Endothelial cell of umbilical vein (primary cell): Measurements from ENCODE around the gene DEUP1. TPM values are rescaled to one million over a fixed set of nuclear protein-coding genes. Genes with fewer than 3 reads are reported as not detected.

Experiments
- BruUV-seq: library from RNA; stranded (reverse); fragments of 400-500 nt; replicated peaks from 2 replicates; lab custom pipeline; 2021; lab: Mats Ljungman, UMichigan
- CTCF ChIA-PET: fragments of 300-600, 350-600 bp; sonication (Branson Sonifier 250); formaldehyde crosslinking; loops from one replicate; lab custom pipeline; 2021; ENCODE audit warnings: antibody characterized with exemption, inconsistent platforms; lab: Charles Lee
- POLR2A ChIA-PET: fragments of 300-600, 350-600 bp; sonication (Branson Sonifier 250); formaldehyde crosslinking; loops from one replicate; lab custom pipeline; 2021; ENCODE audit warnings: antibody characterized with exemption, inconsistent platforms; lab: Charles Lee
- DNase-seq: peaks from one replicate; pipeline ENCODE4 v3.0.0-alpha.2; 2011; ENCODE audit warnings: low read depth, low spot score
- FAIRE-seq: peaks from 2 replicates; lab custom pipeline; 2011; peaks lifted over from hg19 to GRCh38; lab: Jason Lieb, UNC
- H2AFZ ChIP-seq: 2 replicates; pipeline ENCODE4 v1.6.0; 2012; ENCODE audit warnings: low read depth, low read length, control low read depth, inconsistent platforms
- H3K27ac ChIP-seq: 2 replicates; pipeline ENCODE4 v1.5.1; 2011; ENCODE audit warnings: low read depth, mild to moderate bottlenecking, control low read depth, low read length, moderate library complexity; ENCODE audit not compliant: insufficient read depth
- H3K27me3 ChIP-seq, 2 experiments: 2 replicates each; pipeline versions ENCODE4 v1.6.0 to v1.6.1; 2011; ENCODE audit warnings: low read length in 2 of 2, mixed read lengths in 1 of 2; ENCODE audit not compliant: control insufficient read depth in 2 of 2, insufficient read depth in 2 of 2
- H3K36me3 ChIP-seq, 2 experiments: 2 replicates in 1 of 2; 3 replicates in 1 of 2; pipeline ENCODE4 v1.5.1; 2011; ENCODE audit warnings: low read length in 2 of 2, mild to moderate bottlenecking in 1 of 2, moderate library complexity in 1 of 2; ENCODE audit not compliant: control insufficient read depth in 2 of 2, insufficient read depth in 2 of 2; ENCODE audit errors: extremely low read depth in 1 of 2
- H3K4me1 ChIP-seq: 3 replicates; pipeline ENCODE4 v1.5.1; 2011; ENCODE audit warnings: mild to moderate bottlenecking, low read length; ENCODE audit not compliant: control insufficient read depth, insufficient read depth; ENCODE audit errors: extremely low read depth
- H3K4me2 ChIP-seq: 2 replicates; pipeline ENCODE4 v1.6.1; 2011; ENCODE audit warnings: low read length, control low read depth, mixed read lengths; ENCODE audit not compliant: insufficient read depth
- H3K4me3 ChIP-seq, 3 experiments: fragments of 200-600 bp in 1 of 3; sonication (generic), shearing (Covaris generic) in 1 of 3; replicated peaks in 1 of 3; 2 replicates each; pipeline ENCODE4 v1.5.1; 2011 to 2016; ENCODE audit warnings: control low read depth in 3 of 3, low read length in 3 of 3, mild to moderate bottlenecking in 2 of 3, inconsistent platforms in 1 of 3, low read depth in 1 of 3, moderate library complexity in 1 of 3; ENCODE audit not compliant: insufficient read depth in 1 of 3
- H3K79me2 ChIP-seq: 2 replicates; pipeline ENCODE4 v1.6.0; 2012; ENCODE audit warnings: low read length, inconsistent platforms; ENCODE audit not compliant: control insufficient read depth, insufficient read depth
- H3K9ac ChIP-seq: replicated peaks from 2 replicates; pipeline ENCODE3; 2011; ENCODE audit warnings: low read length, control low read depth; ENCODE audit not compliant: insufficient read depth; ENCODE audit errors: extremely low read depth
- H3K9me1 ChIP-seq: replicated peaks from 3 replicates; pipeline ENCODE4 v1.6.0; 2011; ENCODE audit warnings: mild to moderate bottlenecking, low read length; ENCODE audit not compliant: control insufficient read depth, insufficient read depth; ENCODE audit errors: extremely low read depth
- H3K9me3 ChIP-seq: replicated peaks from 2 replicates; pipeline ENCODE4 v1.5.1; 2012; ENCODE audit warnings: low read length, inconsistent platforms; ENCODE audit not compliant: control insufficient read depth, insufficient read depth
- H4K20me1 ChIP-seq: replicated peaks from 2 replicates; pipeline ENCODE3; 2011; ENCODE audit warnings: mild to moderate bottlenecking, low read length; ENCODE audit not compliant: control insufficient read depth, insufficient read depth; ENCODE audit errors: extremely low read depth
- EZH2 ChIP-seq: IDR thresholded peaks from 2 replicates; pipeline ENCODE4 v1.6.1; 2012; ENCODE audit warnings: borderline replicate concordance, low read depth, mild to moderate bottlenecking, moderate library complexity, low read length, inconsistent platforms; ENCODE audit not compliant: severe bottlenecking
- FOS ChIP-seq: IDR thresholded peaks from 2 replicates; pipeline ENCODE4 v1.6.1; 2011; ENCODE audit warnings: mild to moderate bottlenecking, low read length, moderate library complexity, borderline replicate concordance; ENCODE audit not compliant: insufficient read depth
- GATA2 ChIP-seq: IDR thresholded peaks from 2 replicates; pipeline ENCODE4 v1.7.0; 2011; ENCODE audit warnings: low read depth, mild to moderate bottlenecking, moderate library complexity, mixed read lengths, low read length; ENCODE audit not compliant: insufficient read length, insufficient read depth
- JUN ChIP-seq: IDR thresholded peaks from 2 replicates; pipeline ENCODE4 v1.6.1; 2011; ENCODE audit warnings: borderline replicate concordance, low read depth; ENCODE audit not compliant: insufficient read length, insufficient read depth
- MAX ChIP-seq: IDR thresholded peaks from 2 replicates; pipeline ENCODE4 v1.6.1; 2011; ENCODE audit not compliant: insufficient read depth, insufficient read length
- MYC ChIP-seq: IDR thresholded peaks from one replicate; pipeline ENCODE4 v1.6.1; 2011; ENCODE audit warnings: mild to moderate bottlenecking, low read depth, low read length
- POLR2A ChIP-seq: IDR thresholded peaks from 2 replicates; pipeline ENCODE4 v1.6.1; 2012; ENCODE audit warnings: low read depth, mild to moderate bottlenecking, control low read depth, low read length
- POLR2AphosphoS5 ChIP-seq: IDR thresholded peaks from 2 replicates; pipeline ENCODE4 v1.6.1; 2012; ENCODE audit warnings: low read depth, mild to moderate bottlenecking, control low read depth, low read length, moderate library complexity; ENCODE audit not compliant: insufficient read depth
- dilution Hi-C: fragments of 300-500 bp; cut with MboI; formaldehyde crosslinking; loops from one replicate; pipeline ENCODE4 v1.15.0; 2019; ENCODE audit warnings: low sequenced_read_pairs; ENCODE audit not compliant: extremely low pct_ligation_motif_present
- intact Hi-C: fragments of 100-400 bp; cut with micrococcal nuclease; formaldehyde crosslinking; loops from one replicate; pipeline ENCODE4 v1.10.0; 2022
- polyA plus RNA-seq, 4 experiments: library from polyadenylated mRNA; depleted of rRNA in 3 of 4; stranded (reverse) in 3 of 4; unstranded in 1 of 4; fragments of >200 nt; gene quantifications; 2 replicates each; pipeline versions ENCODE4 v1.2.1 to v1.2.3, GENCODE V29; 2011 to 2012; ENCODE audit warnings: missing spikeins in 1 of 4
- total RNA-seq: library from RNA; stranded (reverse); gene quantifications from 2 replicates; pipeline ENCODE4 v1.2.3, GENCODE V29; 2021
- TF ChIP-seq, protein P1 (sequence below), 2 donors: IDR thresholded peaks; 1 replicate in 1 of 2; 2 replicates in 1 of 2; pipeline ENCODE4 v1.5.1; 2011; ENCODE audit warnings: low read length in 2 of 2, mild to moderate bottlenecking in 2 of 2, moderate library complexity in 2 of 2, control low read depth in 1 of 2, inconsistent platforms in 1 of 2, low read depth in 1 of 2; ENCODE audit not compliant: insufficient read depth in 1 of 2; ENCODE audit errors: extremely low read depth in 1 of 2

The DEUP1 gene
- total and polyA plus RNA-seq, 2 donors (not counting 3 experiments of a cell fraction or from before 2014, with no cell fraction given) = not detected

- TF ChIP-seq FOS = no peak
- TF ChIP-seq POLR2A = no peak
- no peak for TF ChIP-seq MYC
- no peak for TF ChIP-seq JUN
- TF ChIP-seq, protein P1, sequence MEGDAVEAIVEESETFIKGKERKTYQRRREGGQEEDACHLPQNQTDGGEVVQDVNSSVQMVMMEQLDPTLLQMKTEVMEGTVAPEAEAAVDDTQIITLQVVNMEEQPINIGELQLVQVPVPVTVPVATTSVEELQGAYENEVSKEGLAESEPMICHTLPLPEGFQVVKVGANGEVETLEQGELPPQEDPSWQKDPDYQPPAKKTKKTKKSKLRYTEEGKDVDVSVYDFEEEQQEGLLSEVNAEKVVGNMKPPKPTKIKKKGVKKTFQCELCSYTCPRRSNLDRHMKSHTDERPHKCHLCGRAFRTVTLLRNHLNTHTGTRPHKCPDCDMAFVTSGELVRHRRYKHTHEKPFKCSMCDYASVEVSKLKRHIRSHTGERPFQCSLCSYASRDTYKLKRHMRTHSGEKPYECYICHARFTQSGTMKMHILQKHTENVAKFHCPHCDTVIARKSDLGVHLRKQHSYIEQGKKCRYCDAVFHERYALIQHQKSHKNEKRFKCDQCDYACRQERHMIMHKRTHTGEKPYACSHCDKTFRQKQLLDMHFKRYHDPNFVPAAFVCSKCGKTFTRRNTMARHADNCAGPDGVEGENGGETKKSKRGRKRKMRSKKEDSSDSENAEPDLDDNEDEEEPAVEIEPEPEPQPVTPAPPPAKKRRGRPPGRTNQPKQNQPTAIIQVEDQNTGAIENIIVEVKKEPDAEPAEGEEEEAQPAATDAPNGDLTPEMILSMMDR (IDR thresholded peaks at IDR 0.05; ENCODE audit: extremely low read depth in 1 of 2, insufficient read depth in 1 of 2, low read depth in 1 of 2, low read length in 2 of 2) = no peak
- no peak for TF ChIP-seq GATA2
- no peak for TF ChIP-seq POLR2AphosphoS5
- no peak for TF ChIP-seq MAX
- no peak for TF ChIP-seq EZH2
- ChIA-PET CTCF (no interaction called here), POLR2A (no interaction called here)
- Histone ChIP-seq H3K9ac (no peak overlapping the region), H3K4me1 (no peaks in the 10 kb centered on the region), H3K27me3 (no peaks in the 10 kb centered on the region), H2AFZ (no peak overlapping the region), H3K9me1 (no peaks in the 10 kb centered on the region), H3K36me3 (no peaks in the 10 kb centered on the region), H3K27ac (no peak overlapping the region), H3K4me2 (no peak overlapping the region), H4K20me1 (no peaks in the 10 kb centered on the region), H3K9me3 (no peaks in the 10 kb centered on the region), H3K4me3 (no peak overlapping the region), H3K79me2 (no peaks in the 10 kb centered on the region)
- no peak for DNase-seq
- dilution Hi-C loops = no loop called here
- no TSS peak for BruUV-seq
- intact Hi-C loops = no loop called here
- FAIRE-seq = no peak
Observed at GRCh38 chr11:93482556-93482955, 152.0 kb downstream of the DEUP1 start.
